HUES64 (cell line): Measurements from ENCODE around the gene PARP2.
"Not testable (repeated sequence)": the region's sequence is repeated elsewhere in the genome, so short reads cannot be mapped to it uniquely, and the experiment has no call there.

Source experiments
- H3K27ac ChIP-seq: 2 replicates; pipeline ENCODE4 v1.7.0; 2013; ENCODE audit warnings: low read depth, low read length, inconsistent platforms
- H3K27me3 ChIP-seq: 2 replicates; pipeline ENCODE4 v1.6.1; 2013; ENCODE audit warnings: mild to moderate bottlenecking, low read length; ENCODE audit not compliant: insufficient read depth
- H3K36me3 ChIP-seq: 2 replicates; pipeline ENCODE4 v1.6.1; 2013; ENCODE audit warnings: mild to moderate bottlenecking, low read length; ENCODE audit not compliant: insufficient read depth
- H3K4me1 ChIP-seq: 2 replicates; pipeline ENCODE4 v1.6.1; 2013; ENCODE audit warnings: mild to moderate bottlenecking, low read length, moderate library complexity; ENCODE audit not compliant: insufficient read depth
- H3K4me3 ChIP-seq: 2 replicates; pipeline ENCODE4 v1.5.1; 2013; ENCODE audit warnings: mild to moderate bottlenecking, low read length, moderate library complexity
- H3K9ac ChIP-seq: 2 replicates; pipeline ENCODE4 v1.6.1; 2013; ENCODE audit warnings: mild to moderate bottlenecking, low read depth, low read length
- H3K9me3 ChIP-seq: 2 replicates; pipeline ENCODE4 v1.6.1; 2013; ENCODE audit warnings: low read depth, low read length; ENCODE audit not compliant: insufficient read depth
- WGBS: fragments of 150-250, 120-280 bp; methylation state at CpG from one replicate; pipeline ENCODE4 v1.1.7; 2013; ENCODE audit warnings: missing lambda C conversion rate; 5-methylcytosine and 5-hydroxymethylcytosine counted together

PARP2 gene

DNA sequence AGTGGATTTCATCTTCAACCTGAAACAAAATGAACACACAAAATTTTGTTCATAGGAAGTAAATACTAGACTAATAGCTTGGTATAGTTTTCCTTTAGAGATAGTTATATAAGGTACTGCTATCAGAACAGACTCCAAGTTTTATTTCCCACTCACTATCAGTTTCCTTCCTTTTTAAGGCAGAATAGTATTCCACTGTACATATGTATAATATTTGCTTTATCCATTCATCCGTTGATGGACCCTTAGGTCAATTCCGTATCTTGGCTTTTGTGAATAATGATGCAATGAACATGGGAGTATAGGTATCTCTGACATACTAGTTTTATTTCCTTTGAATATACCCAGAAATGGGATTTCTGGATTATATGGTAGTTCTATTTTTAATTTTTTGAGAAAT lies 14.1 kb upstream of the PARP2 start:
- Histone ChIP-seq H3K27ac (no peak overlapping the region), H3K36me3 (peaks cover 64% of the 10 kb centered on the region), H3K27me3 (no peaks in the 10 kb centered on the region), H3K9ac (peak overlapping the region; percentile 30; the same call in 1 of the 2 replicates), H3K4me1 (peaks cover 27% of the 10 kb centered on the region), H3K4me3 (peak overlapping the region; percentile 38; the same call in 1 of the 2 replicates), H3K9me3 (0 out of 2 replicates have a peak, but pooled peaks cover 2% of the 10 kb centered on the region)
- WGBS, result 92% methylated on average over 2 of the region's 2 CpGs

GRCh38 chr14:20331053-20331613 lies 12.3 kb upstream of the PARP2 start:
- peaks cover 47% of the 10 kb centered on the region for H3K36me3 ChIP-seq
- peak overlapping the region; percentile 80 for H3K4me3 ChIP-seq
- H3K9me3 ChIP-seq, result no peaks in the 10 kb centered on the region
- H3K27ac ChIP-seq, result peak overlapping the region; percentile 11; the same call in 1 of the 2 replicates
- no peaks in the 10 kb centered on the region for H3K27me3 ChIP-seq
- H3K9ac ChIP-seq, result peak overlapping the region; percentile 76
- WGBS, result no CpG with 5 or more reads among the region's 2 CpGs
- H3K4me1 ChIP-seq, result peaks cover 27% of the 10 kb centered on the region

GRCh38 chr14:20332431-20332787 lies 11.0 kb upstream of the PARP2 start:
- peaks cover 34% of the 10 kb centered on the region for H3K36me3 ChIP-seq
- peak overlapping the region; percentile 80 for H3K27ac ChIP-seq
- peaks cover 27% of the 10 kb centered on the region for H3K4me1 ChIP-seq
- H3K9ac ChIP-seq, result peak overlapping the region; percentile 95
- H3K4me3 ChIP-seq, result peak overlapping the region; percentile 80
- WGBS, result 1% methylated on average over 4 of the region's 4 CpGs
- H3K27me3 ChIP-seq, result no peaks in the 10 kb centered on the region
- H3K9me3 ChIP-seq, result no peaks in the 10 kb centered on the region

GRCh38 chr14:20332788-20333493 lies 10.5 kb upstream of the PARP2 start, which contains the start of gene CCNB1IP1:
Gene CCNB1IP1, minus strand, starts transcription at chr14:20333279. Its CDS starts 16,756 bp downstream, at chr14:20316523.
- peak within 1 kb of the TSS; percentile 95 for H3K9ac ChIP-seq
- H3K9me3 ChIP-seq, result no peaks in the 10 kb centered on the region
- peak within 1 kb of the TSS; percentile 80 for H3K4me3 ChIP-seq
- no peaks in the 10 kb centered on the region for H3K27me3 ChIP-seq
- H3K4me1 ChIP-seq, result peaks cover 27% of the 10 kb centered on the region
- peak within 1 kb of the TSS; percentile 80 for H3K27ac ChIP-seq
- peaks cover 29% of the 10 kb centered on the region for H3K36me3 ChIP-seq
- under 1% methylated on average over 16 of the region's 19 CpGs for WGBS

- Histone ChIP-seq H3K27me3 (no peaks in the 10 kb centered on the region), H3K4me1 (peaks cover 27% of the 10 kb centered on the region), H3K9ac (peak overlapping the region; percentile 95; the same call in 1 of the 2 replicates), H3K36me3 (peaks cover 24% of the 10 kb centered on the region), H3K4me3 (peak overlapping the region; percentile 80), H3K9me3 (no peaks in the 10 kb centered on the region), H3K27ac (peak overlapping the region; percentile 25; the same call in 1 of the 2 replicates)
- WGBS, result 15% methylated on average over 3 of the region's 3 CpGs
These were observed 10.0 kb upstream of the PARP2 start for GRCh38 chr14:20333494-20333841.

DNA sequence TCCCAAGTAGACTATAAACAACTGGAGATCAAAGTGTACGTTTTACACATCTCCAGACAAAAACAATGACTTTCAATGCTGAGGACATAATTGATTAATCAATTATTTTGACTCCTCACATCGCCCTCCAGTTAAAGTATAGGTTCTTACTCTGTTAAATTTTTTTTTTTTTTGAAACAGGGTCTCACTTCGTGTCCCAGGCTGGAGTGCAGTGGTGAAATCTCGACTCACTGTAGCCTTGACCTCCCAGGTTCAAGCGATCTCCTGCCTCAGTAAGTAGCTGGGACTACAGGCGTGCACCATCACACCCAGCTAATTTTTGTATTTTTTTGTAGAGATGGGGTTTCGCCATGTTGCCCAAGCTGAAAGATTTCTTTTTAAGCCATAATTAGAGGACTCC lies 9.4 kb upstream of the PARP2 start:
- 0 out of 2 replicates have a peak overlapping the region, but pooled peaks have one; percentile 80 for H3K4me3 ChIP-seq
- H3K36me3 ChIP-seq, result peaks cover 18% of the 10 kb centered on the region
- 70% methylated on average over 5 of the region's 7 CpGs for WGBS
- H3K27ac ChIP-seq, result no peak overlapping the region; the same call in 1 of the 2 replicates
- H3K9ac ChIP-seq, result no peak overlapping the region
- H3K27me3 ChIP-seq, result no peaks in the 10 kb centered on the region
- peaks cover 23% of the 10 kb centered on the region for H3K4me1 ChIP-seq
- H3K9me3 ChIP-seq, result no peaks in the 10 kb centered on the region

DNA sequence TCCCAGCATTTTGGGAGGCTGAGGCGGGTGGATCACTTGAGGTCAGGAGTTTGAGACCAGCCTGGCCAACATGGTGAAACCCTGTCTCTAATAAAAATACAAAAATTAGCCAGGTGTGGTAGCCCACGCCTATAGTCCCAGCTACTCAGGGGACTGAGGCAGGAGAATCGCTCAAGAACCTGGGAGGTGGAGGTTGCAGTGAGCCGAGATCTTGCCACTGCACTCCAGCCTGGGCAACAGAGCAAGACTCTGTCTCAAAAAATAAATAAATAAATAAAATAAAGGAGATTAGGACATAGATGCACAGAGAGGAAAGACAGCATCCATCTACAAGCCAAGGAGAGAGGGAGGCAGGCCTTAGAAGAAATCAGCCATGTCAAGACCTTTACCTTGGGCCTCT lies 2.4 kb upstream of the PARP2 start:
- H3K27me3 ChIP-seq, H3K9me3 ChIP-seq, H3K27ac ChIP-seq, H3K9ac ChIP-seq, H3K4me1 ChIP-seq: not testable (repeated sequence)
- 94% methylated on average over 4 of the region's 4 CpGs for WGBS
- Histone ChIP-seq H3K4me3 (peak overlapping the region; percentile 89; the same call in 1 of the 2 replicates), H3K36me3 (peaks cover 13% of the 10 kb centered on the region)

GRCh38 chr14:20341646-20342045 lies 1.8 kb upstream of the PARP2 start:
- H3K27ac ChIP-seq, result peak overlapping the region; percentile 96; the same call in 1 of the 2 replicates
- peak overlapping the region; percentile 89 for H3K4me3 ChIP-seq
- no CpG with 5 or more reads among the region's 2 CpGs for WGBS
- H3K9me3 ChIP-seq, result no peaks in the 10 kb centered on the region
- H3K9ac ChIP-seq, result peak overlapping the region; percentile 92
- no peaks in the 10 kb centered on the region for H3K4me1 ChIP-seq
- H3K36me3 ChIP-seq, result peaks cover 19% of the 10 kb centered on the region
- H3K27me3 ChIP-seq, result no peaks in the 10 kb centered on the region

- peak overlapping the region; percentile 96 for H3K27ac ChIP-seq
- H3K9me3 ChIP-seq, result no peaks in the 10 kb centered on the region
- no peaks in the 10 kb centered on the region for H3K4me1 ChIP-seq
- H3K27me3 ChIP-seq, result no peaks in the 10 kb centered on the region
- H3K9ac ChIP-seq, result peak overlapping the region; percentile 96
- peak overlapping the region; percentile 89 for H3K4me3 ChIP-seq
- H3K36me3 ChIP-seq, result peaks cover 39% of the 10 kb centered on the region
- WGBS, result 0% methylated on average over 3 of the region's 3 CpGs
These were observed 406 bp downstream of the PARP2 start for GRCh38 chr14:20343862-20344220.

DNA sequence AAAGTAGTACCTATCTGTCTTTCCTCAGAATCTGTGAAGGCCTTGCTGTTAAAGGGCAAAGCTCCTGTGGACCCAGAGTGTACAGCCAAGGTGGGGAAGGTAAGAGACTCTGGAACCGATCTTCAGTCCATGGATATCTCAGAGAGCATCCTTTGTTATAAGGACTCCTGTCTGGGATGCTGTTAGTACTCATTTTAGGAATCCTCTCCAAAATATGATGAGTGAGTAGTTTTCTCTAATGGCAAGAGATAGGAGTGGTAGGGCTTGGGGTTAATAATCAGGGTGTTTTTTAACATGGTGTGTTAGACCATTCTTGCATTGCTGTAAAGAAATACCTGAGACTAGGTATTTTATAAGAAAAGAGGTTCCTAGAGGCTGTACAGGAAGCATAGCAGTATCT lies 1.9 kb downstream of the PARP2 start:
- H3K9ac ChIP-seq, result no peak overlapping the region
- H3K27me3 ChIP-seq, result no peaks in the 10 kb centered on the region
- H3K4me1 ChIP-seq, result no peaks in the 10 kb centered on the region
- H3K9me3 ChIP-seq, result no peaks in the 10 kb centered on the region
- H3K36me3 ChIP-seq, result peaks cover 54% of the 10 kb centered on the region
- 94% methylated on average over 1 of the region's 1 CpG for WGBS
- H3K27ac ChIP-seq, result no peak overlapping the region
- no peak overlapping the region for H3K4me3 ChIP-seq

DNA sequence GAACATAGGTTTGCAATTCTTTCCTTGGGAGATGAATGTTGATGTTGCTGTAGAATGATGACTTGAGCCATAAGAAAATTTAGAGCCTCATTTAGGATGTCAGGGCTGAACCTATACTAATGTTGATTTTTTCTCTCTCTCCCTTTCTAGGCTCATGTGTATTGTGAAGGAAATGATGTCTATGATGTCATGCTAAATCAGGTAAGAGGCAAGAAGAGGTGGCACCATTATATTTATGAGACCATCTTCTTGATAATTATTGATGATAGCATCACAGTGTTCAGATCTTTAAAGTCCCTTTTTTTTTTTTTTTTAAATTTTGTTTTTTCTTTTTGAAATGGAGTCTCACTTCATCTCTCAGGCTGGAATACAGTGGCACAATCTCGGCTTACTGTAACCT lies 3.3 kb downstream of the PARP2 start:
- Histone ChIP-seq H3K36me3 (peaks cover 66% of the 10 kb centered on the region), H3K4me1 (no peaks in the 10 kb centered on the region), H3K27ac (no peak overlapping the region), H3K27me3 (no peaks in the 10 kb centered on the region), H3K4me3 (no peak overlapping the region), H3K9me3 (no peaks in the 10 kb centered on the region), H3K9ac (no peak overlapping the region)
- 96% methylated on average over 1 of the region's 1 CpG for WGBS
